ENCODE measurements around the gene VWA7. TPM values are rescaled to one million over a fixed set of nuclear protein-coding genes. Genes with fewer than 3 reads are reported as not detected.

The VWA7 gene
- total RNA-seq, 2 experiments from 2014 or later = 5.2 to 5.4 TPM

DNA sequence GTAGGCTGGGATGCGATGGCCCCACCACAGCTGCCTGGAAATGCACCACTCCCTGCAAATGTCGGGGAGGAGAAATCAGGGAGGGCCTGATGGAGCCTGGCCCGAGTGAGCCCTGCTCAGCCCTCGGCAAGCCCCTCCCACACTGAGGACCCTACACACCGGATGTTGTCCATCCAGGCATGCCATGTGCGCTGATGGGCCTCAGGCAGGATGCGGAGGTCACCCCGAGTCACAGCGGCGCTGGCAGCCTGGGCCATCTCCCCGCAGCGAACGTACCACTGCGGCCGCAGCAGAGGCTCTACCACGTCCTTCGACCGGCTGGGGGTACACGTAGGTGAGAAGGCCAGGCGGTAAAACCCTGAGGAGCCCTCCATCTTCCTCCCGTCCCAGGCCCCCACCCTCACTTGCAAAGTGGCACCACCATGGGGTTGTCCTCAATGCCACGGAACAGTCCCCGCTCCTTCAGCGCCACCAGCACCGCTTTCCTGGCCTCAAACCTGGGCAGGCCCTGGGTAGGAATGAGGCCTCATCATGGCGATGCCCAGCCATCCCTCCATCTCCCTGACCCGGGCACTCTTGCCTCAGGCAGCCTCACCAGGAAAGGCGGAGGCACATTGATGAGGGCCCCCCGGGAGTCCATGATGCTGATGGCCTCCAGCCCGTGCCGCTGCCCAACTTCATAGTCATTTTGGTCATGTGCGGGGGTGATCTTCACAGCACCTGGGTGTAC, 5.2 kb upstream of the VWA7 start:
- H3K4me1 Mint-ChIP-seq = peaks cover 7% of the 10 kb centered on the region
- H3K27me3 Mint-ChIP-seq = no peaks in the 10 kb centered on the region
- POLR2A ChIA-PET = no interaction called here
- DNase-seq = no peak
- no peak overlapping the region for H3K4me3 Mint-ChIP-seq
- H3K27ac Mint-ChIP-seq = no peak overlapping the region
- CTCF ChIA-PET = interaction anchor here (1.0 to 4.4 kb wide), 4 partner anchors 9 to 69 kb away, joined by 3 to 29 read pairs (median 5); no protein-coding TSS in a partner anchor
- no peaks in the 10 kb centered on the region for H3K9me3 Mint-ChIP-seq
- peaks cover 24% of the 10 kb centered on the region for H3K36me3 Mint-ChIP-seq (ENCODE audit: low read depth)

DNA sequence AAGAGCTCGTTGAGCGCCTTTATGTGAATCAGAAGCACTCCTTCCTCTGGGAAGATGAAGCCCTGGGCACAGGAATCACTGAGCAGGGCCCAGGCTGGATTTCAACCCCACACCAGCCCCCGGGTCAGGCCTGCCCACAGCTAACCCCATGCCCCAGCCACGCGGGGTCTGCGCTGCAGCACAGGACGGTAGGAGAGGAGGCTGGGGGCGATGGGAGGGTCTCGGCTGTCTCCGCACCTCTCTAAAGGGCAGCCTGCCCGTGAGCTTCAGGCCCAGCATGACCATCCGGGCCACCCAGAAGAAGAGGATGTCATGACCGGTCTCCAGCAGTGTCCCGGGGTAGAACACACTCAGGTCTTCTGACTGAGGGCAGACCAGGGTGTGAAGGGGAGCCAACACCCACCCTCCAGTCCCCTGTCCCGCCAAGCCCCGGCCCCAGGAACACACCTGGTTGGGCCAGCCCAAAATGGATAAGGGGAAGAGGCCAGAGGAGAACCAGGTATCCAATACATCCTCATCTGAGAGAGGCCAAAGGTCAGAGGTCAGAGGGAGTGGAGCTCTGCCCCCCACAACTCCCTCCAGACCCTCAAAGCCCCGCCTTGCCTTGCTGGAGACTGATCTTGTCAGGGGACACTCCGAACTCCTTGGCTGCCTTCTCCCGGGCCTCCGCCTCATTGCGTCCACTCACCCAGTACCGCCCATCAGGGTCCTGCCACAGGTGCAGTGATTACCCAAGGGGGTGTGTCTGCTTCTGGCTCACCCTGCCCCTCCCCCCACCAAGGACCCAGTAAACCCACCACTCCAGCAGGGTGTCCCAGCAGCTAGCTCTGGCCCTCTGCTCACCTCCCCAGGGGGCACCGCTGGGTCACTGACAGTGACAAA, 4.4 kb upstream of the VWA7 start:
- DNase-seq = no peak
- Mint-ChIP-seq H3K4me1 (peaks cover 15% of the 10 kb centered on the region), H3K27ac (no peak overlapping the region), H3K27me3 (no peaks in the 10 kb centered on the region), H3K9me3 (no peaks in the 10 kb centered on the region), H3K36me3 (ENCODE audit: low read depth) (peaks cover 22% of the 10 kb centered on the region), H3K4me3 (no peak overlapping the region)
- ChIA-PET CTCF (interaction anchor here (0.9 to 4.4 kb wide), 3 partner anchors 12 to 27 kb away, joined by 5 to 29 read pairs (median 13); partner anchors contain the start of gene VARS1), POLR2A (no interaction called here)

DNA sequence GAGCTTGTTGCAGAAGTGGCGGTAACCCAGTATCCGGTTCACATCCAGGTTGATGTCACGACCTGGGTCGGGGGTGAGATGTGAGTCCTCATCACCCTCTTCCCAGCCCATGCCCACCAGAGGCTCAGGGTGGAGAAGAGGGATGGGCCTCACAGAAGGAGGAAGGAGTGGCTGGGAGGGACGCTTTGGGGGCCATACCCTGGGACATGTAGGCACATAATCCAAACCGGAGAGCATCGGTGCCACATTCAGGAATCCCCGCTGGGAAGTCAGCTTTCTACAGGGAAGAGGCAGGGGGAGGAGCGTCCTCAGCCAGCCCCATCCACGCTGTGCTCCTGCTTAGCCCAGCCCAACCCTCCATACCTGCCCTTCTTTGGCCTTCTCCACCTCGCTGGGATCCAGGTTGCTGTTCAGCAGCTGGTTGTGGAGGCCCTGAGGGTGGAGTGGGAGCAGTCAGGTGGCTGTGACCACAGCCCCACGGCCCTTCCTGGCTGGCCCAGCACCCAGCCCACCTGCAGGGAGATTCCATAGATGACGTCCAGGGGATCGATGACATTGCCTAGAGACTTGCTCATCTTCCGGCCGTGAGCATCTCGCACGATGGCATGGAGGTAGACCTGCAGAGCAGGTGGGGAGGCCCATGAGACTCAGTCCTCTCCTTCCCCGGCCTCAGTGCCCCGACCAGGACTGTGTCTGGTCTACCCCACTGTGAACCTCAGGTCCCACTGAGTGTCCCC, 3.5 kb upstream of the VWA7 start:
- Mint-ChIP-seq H3K36me3 (ENCODE audit: low read depth) (peaks cover 22% of the 10 kb centered on the region), H3K27me3 (no peaks in the 10 kb centered on the region), H3K4me1 (peaks cover 23% of the 10 kb centered on the region), H3K27ac (no peak overlapping the region), H3K4me3 (no peak overlapping the region), H3K9me3 (no peaks in the 10 kb centered on the region)
- ChIA-PET POLR2A (no interaction called here), CTCF (interaction anchor here (0.9 to 4.4 kb wide), 3 partner anchors 11 to 28 kb away, joined by 5 to 29 read pairs (median 13); partner anchors contain the start of gene VARS1)
- DNase-seq = no peak

DNA sequence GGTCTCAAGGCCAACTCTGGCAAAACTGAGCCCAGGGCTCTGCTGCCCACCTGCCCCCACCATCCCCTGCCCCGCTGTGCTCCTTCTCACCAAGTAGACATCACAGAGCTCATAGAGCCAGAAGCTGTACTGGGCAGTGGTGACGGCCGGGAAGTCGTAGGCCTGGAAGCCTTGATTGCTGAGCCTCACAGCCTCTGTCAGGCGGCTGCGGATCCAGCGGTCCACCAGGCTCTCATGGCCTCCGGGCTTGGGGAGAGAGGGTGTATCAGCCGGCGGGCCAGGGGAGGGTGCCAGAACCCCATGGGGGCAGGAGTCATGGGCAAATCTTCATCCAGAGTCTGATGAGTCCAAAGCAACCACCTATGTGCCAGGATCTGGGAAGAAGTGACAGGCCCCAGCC, 2.8 kb upstream of the VWA7 start:
- Mint-ChIP-seq H3K27ac (no peak overlapping the region), H3K9me3 (no peaks in the 10 kb centered on the region), H3K4me1 (peaks cover 29% of the 10 kb centered on the region), H3K27me3 (no peaks in the 10 kb centered on the region), H3K36me3 (ENCODE audit: low read depth) (peaks cover 22% of the 10 kb centered on the region), H3K4me3 (no peak overlapping the region)
- no peak for DNase-seq
- ChIA-PET CTCF (interaction anchor here (2.7 to 4.4 kb wide), 2 partner anchors 10 to 15 kb away, joined by 13 to 29 read pairs; partner anchors contain the start of gene VARS1), POLR2A (no interaction called here)

DNA sequence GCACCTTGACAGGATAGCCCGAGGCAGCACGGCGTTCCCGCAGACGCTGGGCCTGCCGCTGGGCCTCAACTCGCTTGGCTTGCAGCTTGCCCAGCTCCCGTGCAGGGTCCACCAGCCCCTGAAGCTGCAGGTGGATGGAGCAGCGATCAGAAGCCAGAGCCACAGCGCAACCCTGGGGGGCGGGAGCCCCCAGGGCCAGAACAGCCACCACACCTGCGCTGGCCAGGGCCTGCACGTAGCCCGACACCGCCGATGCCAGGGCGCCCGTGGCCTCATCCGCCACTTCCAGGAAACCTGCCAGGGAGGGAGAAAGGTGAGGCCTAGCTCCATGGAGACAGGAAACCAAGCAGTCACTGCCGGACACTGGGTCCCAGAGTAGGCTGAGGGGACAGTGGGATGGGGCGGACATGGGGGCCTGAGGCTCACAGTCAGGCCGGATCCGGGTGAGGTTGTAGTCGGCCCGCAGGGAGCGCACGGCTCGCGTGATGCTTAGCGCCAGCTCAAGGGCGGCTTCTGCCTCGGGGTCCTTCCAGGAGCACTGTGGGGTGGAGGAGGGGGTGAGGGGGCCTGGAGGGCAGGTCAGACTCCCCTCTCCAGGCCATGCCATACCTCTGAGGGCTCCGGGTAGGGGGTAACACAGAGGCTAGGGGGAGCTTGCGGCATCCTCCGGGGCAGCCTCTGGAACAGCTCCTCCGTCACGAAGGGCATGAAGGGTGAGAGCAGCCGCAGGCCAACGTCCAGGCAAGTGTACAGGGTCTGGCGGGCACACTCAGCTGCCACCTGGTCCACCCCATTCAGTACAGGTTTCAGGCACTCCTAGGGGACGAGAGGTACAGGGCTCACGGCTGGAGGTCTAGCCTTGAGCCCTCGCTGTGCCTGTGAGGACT, 2.1 kb upstream of the VWA7 start:
- Mint-ChIP-seq H3K27ac (no peak overlapping the region), H3K36me3 (ENCODE audit: low read depth) (peaks cover 17% of the 10 kb centered on the region), H3K27me3 (no peaks in the 10 kb centered on the region), H3K9me3 (no peaks in the 10 kb centered on the region), H3K4me3 (no peak overlapping the region), H3K4me1 (peaks cover 31% of the 10 kb centered on the region)
- no peak for DNase-seq
- ChIA-PET POLR2A (interaction anchor here (0.6 kb wide), 1 partner anchor 113 kb away, joined by 3 read pairs; no protein-coding TSS in a partner anchor), CTCF (interaction anchor here (2.7 to 4.4 kb wide), 2 partner anchors 10 to 16 kb away, joined by 13 to 29 read pairs; partner anchors contain the start of gene VARS1)

DNA sequence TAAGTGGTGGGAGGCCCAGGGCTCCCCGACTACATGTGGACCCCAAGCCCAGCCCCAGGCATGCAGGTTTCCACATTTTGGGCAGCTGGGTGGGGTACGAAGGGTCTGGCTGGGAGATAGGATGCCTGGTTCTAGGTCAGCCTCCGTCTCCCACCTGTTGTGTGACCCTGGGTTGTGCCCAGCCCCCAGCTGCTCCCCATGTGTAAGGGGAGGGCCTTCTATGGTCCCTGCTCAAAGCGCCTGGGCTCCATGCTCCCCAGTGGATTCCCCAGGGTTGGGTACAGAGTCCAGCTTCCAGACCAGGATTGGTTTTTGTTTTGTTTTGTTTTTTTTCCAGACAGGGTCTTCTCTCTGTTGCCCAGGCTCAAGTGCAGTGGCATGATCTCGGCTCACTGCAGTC, 1.1 kb upstream of the VWA7 start:
- Mint-ChIP-seq H3K36me3 (ENCODE audit: low read depth) (peaks cover 13% of the 10 kb centered on the region), H3K27me3 (no peaks in the 10 kb centered on the region), H3K4me1 (peaks cover 34% of the 10 kb centered on the region), H3K27ac (no peak overlapping the region), H3K9me3 (no peaks in the 10 kb centered on the region), H3K4me3 (no peak overlapping the region)
- ChIA-PET POLR2A (interaction anchor here (0.6 kb wide), 1 partner anchor 112 kb away, joined by 3 read pairs; no protein-coding TSS in a partner anchor), CTCF (interaction anchor here (0.7 to 4.4 kb wide), 7 partner anchors 9 to 66 kb away, joined by 3 to 29 read pairs (median 4); partner anchors contain the start of gene VARS1)
- DNase-seq = no peak

DNA sequence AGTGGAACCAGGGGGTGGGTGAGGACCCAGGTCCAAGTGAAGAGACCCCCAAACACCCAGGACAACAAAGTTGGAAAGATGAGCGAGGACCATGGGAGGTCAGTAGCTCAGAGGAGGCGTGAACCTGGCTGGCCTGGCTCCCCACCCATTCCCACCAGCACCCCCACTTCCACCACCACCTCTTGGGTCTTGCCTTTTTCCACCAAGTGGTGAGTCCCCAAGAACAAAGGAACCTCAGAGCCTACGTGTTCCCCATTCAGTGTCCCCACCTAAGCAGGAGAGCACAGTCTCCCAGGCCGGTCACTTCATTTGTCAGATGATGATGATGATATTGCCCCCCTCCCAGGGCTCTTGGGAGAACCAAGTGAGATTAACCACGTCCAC, 531 bp upstream of the VWA7 start:
- H3K27me3 Mint-ChIP-seq = no peaks in the 10 kb centered on the region
- H3K36me3 Mint-ChIP-seq (ENCODE audit: low read depth) = peaks cover 12% of the 10 kb centered on the region

DNA sequence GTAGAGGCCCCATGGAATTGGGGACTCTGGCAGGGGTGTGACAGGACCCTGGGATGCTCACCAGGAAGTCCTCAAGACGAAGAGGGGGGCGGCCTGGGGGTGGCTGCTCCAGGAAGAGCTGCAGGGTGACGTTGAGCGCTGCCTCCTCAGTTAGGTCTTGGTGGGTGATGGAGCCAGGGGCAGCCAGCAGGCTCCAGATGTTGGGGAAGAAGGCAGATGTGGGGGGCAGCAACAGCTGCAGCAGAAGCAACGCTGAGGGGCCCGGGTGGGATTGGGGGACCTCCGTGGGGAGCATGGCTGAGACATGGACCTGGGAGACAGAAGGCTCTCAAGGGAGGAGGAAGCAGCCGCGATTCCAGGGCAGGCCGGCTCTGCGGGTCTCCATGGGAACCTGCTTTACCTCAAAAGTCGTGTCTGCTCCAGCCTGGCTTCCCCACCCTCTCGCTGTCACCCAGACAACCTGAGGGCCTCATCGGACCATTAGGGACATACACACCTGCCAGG, 591 bp downstream of the VWA7 start:
- Mint-ChIP-seq H3K9me3 (no peaks in the 10 kb centered on the region), H3K36me3 (ENCODE audit: low read depth) (peaks cover 12% of the 10 kb centered on the region), H3K4me3 (peak overlapping the region; percentile 51), H3K4me1 (peaks cover 47% of the 10 kb centered on the region), H3K27ac (peak overlapping the region; percentile 85), H3K27me3 (no peaks in the 10 kb centered on the region)
- POLR2A ChIA-PET = no interaction called here
- CTCF ChIA-PET = interaction anchor here (0.8 to 2.0 kb wide), 4 partner anchors 19 to 47 kb away, joined by 3 to 10 read pairs (median 5); partner anchors contain the start of gene VARS1
- DNase-seq = no peak

More for the DNA sequence above, 531 bp upstream of the VWA7 start:
- no peak for DNase-seq
- no peak overlapping the region for H3K4me3 Mint-ChIP-seq
- CTCF ChIA-PET = interaction anchor here (0.6 to 4.4 kb wide), 10 partner anchors 8 to 66 kb away, joined by 3 to 29 read pairs (median 4); partner anchors contain the start of gene VARS1
- peak overlapping the region; percentile 85 for H3K27ac Mint-ChIP-seq
- POLR2A ChIA-PET = no interaction called here
- H3K4me1 Mint-ChIP-seq = peaks cover 39% of the 10 kb centered on the region
- H3K9me3 Mint-ChIP-seq = no peaks in the 10 kb centered on the region

DNA sequence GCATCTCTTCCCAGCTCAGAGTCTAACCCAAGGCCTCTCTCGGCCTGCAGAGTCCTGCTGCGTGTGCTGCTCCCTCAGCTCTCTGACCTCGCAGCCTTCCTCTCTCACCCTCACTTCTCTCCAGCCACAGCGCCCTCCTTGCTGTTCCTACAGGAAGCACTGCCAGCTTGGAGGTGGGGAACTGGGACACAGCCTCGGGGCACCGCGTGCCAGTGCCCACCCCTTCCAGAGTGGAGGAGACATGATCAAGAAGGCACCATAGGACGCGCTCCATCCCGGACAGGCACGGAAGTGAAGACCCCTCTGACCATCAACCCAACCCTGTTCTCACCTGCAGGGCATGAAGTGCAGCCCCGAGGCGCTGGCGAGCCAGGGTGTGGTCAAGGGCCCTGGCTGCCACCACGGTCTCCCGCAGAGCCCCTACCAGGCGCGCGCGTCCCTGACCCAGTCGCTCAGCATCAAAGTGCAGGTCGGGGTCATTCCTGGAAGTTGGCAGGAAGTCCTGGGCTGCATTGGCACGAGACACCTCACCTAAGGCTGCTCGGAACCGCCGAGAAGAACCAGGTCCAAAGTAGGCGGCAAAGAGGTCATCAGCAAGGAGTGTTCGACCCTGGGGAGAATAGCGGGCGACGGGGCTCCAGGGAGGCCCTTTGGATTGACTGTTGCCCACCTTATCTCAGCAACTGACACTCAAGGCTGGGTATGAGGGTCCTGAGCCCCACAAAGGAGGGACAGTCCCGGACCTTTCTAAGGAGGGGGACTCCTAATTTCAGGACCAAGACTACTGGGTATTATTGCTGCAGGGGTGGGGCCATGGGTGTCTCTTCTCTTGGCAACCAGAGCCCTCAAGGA, 1.3 kb downstream of the VWA7 start:
- Mint-ChIP-seq H3K27me3 (no peaks in the 10 kb centered on the region), H3K4me3 (peak overlapping the region; percentile 51), H3K36me3 (ENCODE audit: low read depth) (peaks cover 12% of the 10 kb centered on the region), H3K9me3 (no peaks in the 10 kb centered on the region), H3K4me1 (peaks cover 53% of the 10 kb centered on the region), H3K27ac (peak overlapping the region; percentile 85)
- no peak for DNase-seq
- ChIA-PET CTCF (interaction anchor here (0.5 to 1.6 kb wide), 5 partner anchors 10 to 122 kb away, joined by 3 to 7 read pairs (median 5); partner anchors contain the start of gene EHMT2), POLR2A (no interaction called here)

DNA sequence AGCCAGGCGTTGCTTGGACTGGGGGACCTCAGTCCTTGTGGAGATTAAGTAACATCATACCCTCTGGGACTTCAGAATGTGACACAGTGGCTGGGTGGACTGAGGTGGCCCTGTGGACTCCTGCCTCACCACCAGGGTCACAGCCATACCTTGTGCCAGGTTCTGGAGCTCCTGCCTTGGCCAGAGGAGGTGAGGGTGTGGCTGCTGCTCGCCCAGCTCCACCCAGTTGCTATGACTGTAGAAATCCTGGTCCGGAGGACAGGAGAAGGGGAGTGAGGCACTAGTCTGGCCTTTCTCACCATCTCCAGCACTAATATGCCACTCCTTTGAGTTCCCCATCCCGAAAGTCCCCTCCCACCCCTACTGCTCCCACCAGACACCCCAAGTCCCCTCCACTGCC, 1.9 kb downstream of the VWA7 start:
- no peaks in the 10 kb centered on the region for H3K9me3 Mint-ChIP-seq
- H3K27ac Mint-ChIP-seq = peak overlapping the region; percentile 76
- peaks cover 56% of the 10 kb centered on the region for H3K4me1 Mint-ChIP-seq
- no peak for DNase-seq
- H3K36me3 Mint-ChIP-seq (ENCODE audit: low read depth) = peaks cover 10% of the 10 kb centered on the region
- no peak overlapping the region for H3K4me3 Mint-ChIP-seq
- H3K27me3 Mint-ChIP-seq = no peaks in the 10 kb centered on the region
- POLR2A ChIA-PET = no interaction called here
- CTCF ChIA-PET = interaction anchor here (0.5 to 1.6 kb wide), 6 partner anchors 9 to 122 kb away, joined by 3 to 7 read pairs (median 4); partner anchors contain the start of gene EHMT2

Data from activated CD4-positive, alpha-beta T cell treated with anti-CD3 and anti-CD28 coated beads, Interleukin-2, amount 10 ng/mL, durations not matched to agents 7 days and 5 days (primary cell).